H9 (cell line): ENCODE results near the gene C2orf81. TPM values are rescaled to one million over a fixed set of nuclear protein-coding genes. Genes with fewer than 3 reads are reported as not detected.

Source experiments
- DNase-seq: peaks from one replicate; pipeline ENCODE4 v3.0.0-alpha.2; 2017
- H2AFZ ChIP-seq: one replicate; pipeline ENCODE4 v1.6.1; 2013; ENCODE audit warnings: mild to moderate bottlenecking, low read length, control low read depth, moderate library complexity
- H2AK5ac ChIP-seq: 2 replicates; pipeline ENCODE4 v1.6.1; 2013; ENCODE audit warnings: low read length, control low read depth, mixed read lengths; ENCODE audit not compliant: insufficient read length
- H2BK120ac ChIP-seq: one replicate; pipeline ENCODE4 v1.6.1; 2013; ENCODE audit warnings: low read depth, mild to moderate bottlenecking, low read length, control low read depth, inconsistent platforms; ENCODE audit not compliant: poor library complexity, severe bottlenecking
- H2BK12ac ChIP-seq: 2 replicates; pipeline ENCODE4 v1.6.1; 2013; ENCODE audit warnings: low read length, control low read depth, mixed read lengths, low read depth; ENCODE audit not compliant: insufficient read length
- H2BK15ac ChIP-seq: 2 replicates; pipeline ENCODE4 v1.6.1; 2013; ENCODE audit warnings: low read depth, low read length, control low read depth
- H2BK20ac ChIP-seq: one replicate; pipeline ENCODE4 v1.6.1; 2013; ENCODE audit warnings: low read depth, mild to moderate bottlenecking, low read length, control low read depth, inconsistent platforms; ENCODE audit not compliant: poor library complexity, severe bottlenecking
- H2BK5ac ChIP-seq: 2 replicates; pipeline ENCODE4 v1.6.1; 2013; ENCODE audit warnings: low read length, control low read depth, mixed read lengths; ENCODE audit not compliant: insufficient read length
- H3K14ac ChIP-seq: 2 replicates; pipeline ENCODE4 v1.6.1; 2013; ENCODE audit warnings: low read length, control low read depth; ENCODE audit not compliant: insufficient read depth
- H3K18ac ChIP-seq: 2 replicates; pipeline ENCODE4 v1.6.1; 2013; ENCODE audit warnings: low read depth, mild to moderate bottlenecking, mixed read lengths, low read length, control low read depth; ENCODE audit not compliant: insufficient read length
- H3K23ac ChIP-seq: 2 replicates; pipeline ENCODE4 v1.6.1; 2013; ENCODE audit warnings: low read length, control low read depth, mixed read lengths, low read depth; ENCODE audit not compliant: insufficient read length
- H3K23me2 ChIP-seq: 2 replicates; pipeline ENCODE4 v1.6.1; 2013; ENCODE audit warnings: low read depth, mild to moderate bottlenecking, mixed read lengths, low read length, control low read depth; ENCODE audit not compliant: insufficient read length, poor library complexity, severe bottlenecking
- H3K27ac ChIP-seq: 2 replicates; pipeline ENCODE4 v1.5.1; 2013; ENCODE audit warnings: low read length, control low read depth, mixed read lengths, low read depth; ENCODE audit not compliant: insufficient read length
- H3K27me3 ChIP-seq: 2 replicates; pipeline ENCODE4 v1.6.1; 2013; ENCODE audit warnings: low read length, control low read depth, inconsistent platforms; ENCODE audit not compliant: insufficient read depth
- H3K4ac ChIP-seq: 2 replicates; pipeline ENCODE4 v1.6.1; 2013; ENCODE audit warnings: low read depth, mild to moderate bottlenecking, control low read depth, inconsistent platforms, low read length, moderate library complexity
- H3K4me1 ChIP-seq: 2 replicates; pipeline ENCODE4 v1.6.1; 2013; ENCODE audit warnings: low read length, control low read depth, inconsistent platforms; ENCODE audit not compliant: insufficient read depth
- H3K4me2 ChIP-seq: 2 replicates; pipeline ENCODE4 v1.6.1; 2013; ENCODE audit warnings: low read length, control low read depth, mixed read lengths; ENCODE audit not compliant: insufficient read length, insufficient read depth
- H3K56ac ChIP-seq: 2 replicates; pipeline ENCODE4 v1.6.1; 2013; ENCODE audit warnings: low read depth, mild to moderate bottlenecking, mixed read lengths, low read length, control low read depth; ENCODE audit not compliant: insufficient read length
- H3K79me1 ChIP-seq: 2 replicates; pipeline ENCODE4 v1.6.1; 2013; ENCODE audit warnings: low read depth, mild to moderate bottlenecking, moderate library complexity, low read length, control low read depth, inconsistent platforms; ENCODE audit not compliant: insufficient read depth, poor library complexity, severe bottlenecking
- H3K79me2 ChIP-seq: 2 replicates; pipeline ENCODE4 v1.6.1; 2013; ENCODE audit warnings: low read length, control low read depth, inconsistent platforms; ENCODE audit not compliant: insufficient read depth
- H3K9ac ChIP-seq: 2 replicates; pipeline ENCODE4 v1.6.1; 2013; ENCODE audit warnings: low read length, control low read depth, mixed read lengths; ENCODE audit not compliant: insufficient read length; ENCODE audit errors: extremely low read depth
- H3K9me3 ChIP-seq: one replicate; pipeline ENCODE4 v1.6.1; 2013; ENCODE audit warnings: low read depth, low read length, inconsistent platforms; ENCODE audit not compliant: control insufficient read depth
- H3T11ph ChIP-seq: one replicate; pipeline ENCODE4 v1.6.1; 2013; ENCODE audit warnings: mild to moderate bottlenecking, low read length, control low read depth, inconsistent platforms
- H4K20me1 ChIP-seq: one replicate; pipeline ENCODE4 v1.6.1; 2013; ENCODE audit not compliant: control insufficient read depth, insufficient read length, insufficient read depth
- H4K5ac ChIP-seq: 2 replicates; pipeline ENCODE4 v1.6.1; 2013; ENCODE audit warnings: low read depth, mild to moderate bottlenecking, mixed read lengths, low read length, control low read depth; ENCODE audit not compliant: insufficient read length
- H4K8ac ChIP-seq: replicated peaks from 2 replicates; pipeline ENCODE4 v1.6.1; 2013; ENCODE audit warnings: low read length, control low read depth, mixed read lengths, low read depth; ENCODE audit not compliant: insufficient read length
- H4K91ac ChIP-seq: 2 replicates; pipeline ENCODE4 v1.6.1; 2013; ENCODE audit warnings: low read depth, mild to moderate bottlenecking, moderate library complexity, mixed read lengths, low read length, control low read depth; ENCODE audit not compliant: insufficient read length
- H3K27ac Mint-ChIP-seq, 3 experiments: 2 replicates in 2 of 3; 3 replicates in 1 of 3; pipeline ENCODE4 v1.8.0; 2020 to 2021; ENCODE audit warnings: mixed read lengths in 3 of 3, mild to moderate bottlenecking in 1 of 3, moderate library complexity in 1 of 3
- H3K27me3 Mint-ChIP-seq: 2 replicates; pipeline ENCODE4 v1.8.0; 2021; ENCODE audit warnings: low read depth, mild to moderate bottlenecking, moderate library complexity, mixed read lengths
- H3K36me3 Mint-ChIP-seq, 3 experiments: 2 replicates in 2 of 3; 3 replicates in 1 of 3; pipeline ENCODE4 v1.8.0; 2020 to 2021; ENCODE audit warnings: low read depth in 3 of 3, mixed read lengths in 3 of 3; ENCODE audit not compliant: insufficient read depth in 1 of 3
- H3K4me1 Mint-ChIP-seq, 2 experiments: 2 replicates each; pipeline ENCODE4 v1.8.0; 2020; ENCODE audit warnings: mixed read lengths in 2 of 2
- H3K4me3 Mint-ChIP-seq, 2 experiments: 2 replicates in 1 of 2; 3 replicates in 1 of 2; pipeline ENCODE4 v1.8.0; 2020 to 2021; ENCODE audit warnings: mild to moderate bottlenecking in 2 of 2, mixed read lengths in 2 of 2, moderate library complexity in 1 of 2
- H3K9me3 Mint-ChIP-seq, 2 experiments: 2 replicates in 1 of 2; 3 replicates in 1 of 2; pipeline ENCODE4 v1.8.0; 2020; ENCODE audit warnings: mild to moderate bottlenecking in 2 of 2, mixed read lengths in 2 of 2, moderate library complexity in 1 of 2
- CTCF ChIP-seq: fragments of 200-600 bp; sonication (generic); conservative IDR thresholded peaks from 3 replicates; pipeline ENCODE4 v1.8.0; 2021; ENCODE audit warnings: antibody characterized with exemption, mild to moderate bottlenecking
- WGBS: extraction: QIAGEN DNeasy Blood & Tissue Kit; methylation state at CpG from one replicate; pipeline ENCODE4 v1.1.7; 2013; ENCODE audit warnings: missing lambda C conversion rate, low lambda C conversion rate, mixed read lengths; ENCODE audit not compliant: insufficient read length; ENCODE audit errors: extremely low coverage; 5-methylcytosine and 5-hydroxymethylcytosine counted together
- total RNA-seq: library from RNA; stranded (reverse); gene quantifications from 2 replicates; pipeline ENCODE4 v1.2.1, GENCODE V29; 2021

The C2orf81 gene
- total RNA-seq, 1 experiment from 2014 or later, result 3.5 TPM

DNA sequence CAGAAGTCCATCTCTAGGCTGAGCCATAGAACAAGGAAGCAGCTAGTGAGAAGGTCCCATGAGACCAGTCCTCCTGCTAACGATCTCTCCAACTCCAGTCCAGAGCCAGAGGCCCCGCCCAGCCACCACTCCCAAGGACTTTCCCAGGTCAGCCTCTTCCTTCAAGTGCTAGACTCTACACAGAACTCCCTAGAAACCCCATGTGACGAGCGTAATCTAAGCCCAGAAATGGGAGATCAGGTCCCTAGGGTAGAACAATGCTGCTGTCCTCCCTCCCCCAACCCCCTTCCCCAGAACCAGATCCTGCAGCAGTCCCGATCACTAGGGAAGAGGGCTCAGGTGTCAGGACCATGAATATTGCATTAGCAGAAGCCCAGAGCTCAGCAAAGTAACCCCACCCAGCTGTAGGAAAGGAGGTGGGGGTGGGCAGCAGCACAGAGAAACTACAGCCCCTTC lies 48.2 kb downstream of the C2orf81 start:
- Mint-ChIP-seq H3K4me3 (peak overlapping the region; percentile 14 to 83; a peak in 4 of 5 replicates), H3K27ac (peak overlapping the region in 2 of 3 experiments; percentile 54 to 92; a peak in 3 of 7 replicates), H3K9me3 (no peaks in the 10 kb centered on the region), H3K4me1 (peaks cover 24 to 30% of the 10 kb centered on the region in 2 experiments), H3K27me3 (no peaks in the 10 kb centered on the region), H3K36me3 (peaks cover 35 to 57% (median 56%) of the 10 kb centered on the region in 3 experiments)
- TF ChIP-seq CTCF, result no peak
- H4K5ac ChIP-seq, result no peak overlapping the region
- no peak overlapping the region for H4K8ac ChIP-seq
- H3T11ph ChIP-seq, result no peak overlapping the region
- H3K23ac ChIP-seq, result no peak overlapping the region
- no peak overlapping the region for H2AFZ ChIP-seq
- no peak overlapping the region for H3K27ac ChIP-seq
- no peaks in the 10 kb centered on the region for H3K23me2 ChIP-seq
- no peaks in the 10 kb centered on the region for H3K27me3 ChIP-seq
- no peak overlapping the region for H2BK12ac ChIP-seq
- H4K91ac ChIP-seq, result no peak overlapping the region
- DNase-seq, result peak; percentile 53
- H2BK20ac ChIP-seq, result no peak overlapping the region
- no peaks in the 10 kb centered on the region for H3K79me2 ChIP-seq
- H3K9ac ChIP-seq, result no peak overlapping the region
- H3K4me2 ChIP-seq, result peak overlapping the region; percentile 34
- H3K79me1 ChIP-seq, result no peaks in the 10 kb centered on the region
- no peak overlapping the region for H3K4ac ChIP-seq
- no peak overlapping the region for H2AK5ac ChIP-seq
- no peaks in the 10 kb centered on the region for H4K20me1 ChIP-seq
- H3K56ac ChIP-seq, result no peak overlapping the region
- H2BK120ac ChIP-seq, result no peak overlapping the region
- no peaks in the 10 kb centered on the region for H3K9me3 ChIP-seq
- no CpG with 5 or more reads among the region's 5 CpGs for WGBS
- H2BK5ac ChIP-seq, result no peak overlapping the region
- no peak overlapping the region for H2BK15ac ChIP-seq
- no peak overlapping the region for H3K14ac ChIP-seq
- H3K18ac ChIP-seq, result no peak overlapping the region
- peaks cover 7% of the 10 kb centered on the region for H3K4me1 ChIP-seq
